ENCODE data around the gene DNMT3L.
"Not testable (repeated sequence)": the region's sequence is repeated elsewhere in the genome, so short reads cannot be mapped to it uniquely, and the experiment has no call there.

Gene DNMT3L

GRCh38 chr21:44199448-44199847 is 62.2 kb downstream of the DNMT3L start:
- DNase-seq: no peak

- DNase-seq: not testable (repeated sequence)
Observed at GRCh38 chr21:44197156-44197516, 64.6 kb downstream of the DNMT3L start.
